Smooth muscle cell (in vitro differentiated cells): ENCODE data around the gene ESPNL. TPM values are rescaled to one million over a fixed set of nuclear protein-coding genes. Genes with fewer than 3 reads are reported as not detected.
A peak's percentile ranks its signal among the peaks of the same experiment; 100 is the strongest.
"Not testable (repeated sequence)": the region's sequence is repeated elsewhere in the genome, so short reads cannot be mapped to it uniquely, and the experiment has no call there.

Experiments
- DNase-seq: peaks from one replicate; lab custom pipeline; 2025; ENCODE audit not compliant: unreplicated experiment; lab: John Stamatoyannopoulos, UW
- H2AFZ ChIP-seq: fragments of 200-600 bp; sonication (generic); 2 replicates; pipeline ENCODE4 v1.6.0; 2016; ENCODE audit warnings: antibody characterized with exemption, low read depth, mild to moderate bottlenecking
- H3F3A ChIP-seq: fragments of 200-600 bp; sonication (generic); 2 replicates; pipeline ENCODE4 v1.6.0; 2017; ENCODE audit warnings: antibody characterized with exemption, low read depth
- H3K27ac ChIP-seq: fragments of 200-600 bp; sonication (generic); 2 replicates; pipeline ENCODE4 v1.5.1; 2016; ENCODE audit warnings: low read depth, mild to moderate bottlenecking
- H3K27me3 ChIP-seq: fragments of 200-600 bp; sonication (generic); 2 replicates; pipeline ENCODE4 v1.6.1; 2016; ENCODE audit warnings: low read depth, mild to moderate bottlenecking
- H3K36me3 ChIP-seq: fragments of 200-600 bp; sonication (generic); 2 replicates; pipeline ENCODE4 v1.5.1; 2016; ENCODE audit warnings: low read depth
- H3K4me1 ChIP-seq: fragments of 200-600 bp; sonication (generic); 2 replicates; pipeline ENCODE4 v1.5.1; 2016; ENCODE audit warnings: low read depth
- H3K4me2 ChIP-seq: fragments of 200-600 bp; sonication (generic); 2 replicates; pipeline ENCODE4 v1.6.0; 2016; ENCODE audit warnings: mild to moderate bottlenecking
- H3K4me3 ChIP-seq: fragments of 200-600 bp; sonication (generic); 2 replicates; pipeline ENCODE4 v1.5.1; 2016; ENCODE audit warnings: mild to moderate bottlenecking
- H3K79me2 ChIP-seq: fragments of 200-600 bp; sonication (generic); 2 replicates; pipeline ENCODE4 v1.6.0; 2016; ENCODE audit warnings: low read depth, mild to moderate bottlenecking
- H3K9ac ChIP-seq: fragments of 200-600 bp; sonication (generic); 2 replicates; pipeline ENCODE4 v1.6.0; 2016; ENCODE audit warnings: low read depth
- H3K9me3 ChIP-seq: fragments of 200-600 bp; sonication (generic); replicated peaks from 2 replicates; pipeline ENCODE4 v1.5.1; 2016; ENCODE audit warnings: low read depth
- H4K20me1 ChIP-seq: fragments of 200-600 bp; sonication (generic); 2 replicates; pipeline ENCODE4 v1.6.0; 2016; ENCODE audit warnings: low read depth
- WGBS: methylation state at CpG from one replicate; pipeline ENCODE4 v1.1.7; 2016; ENCODE audit warnings: low lambda C conversion rate; 5-methylcytosine and 5-hydroxymethylcytosine counted together
- polyA plus RNA-seq: library from polyadenylated mRNA; unstranded; fragments of >200 nt; fragmentation: Nextera tagmentation; extraction: Ambion mirVana; gene quantifications from 2 replicates; pipeline ENCODE4 v1.2.1, GENCODE V29; 2016
- total RNA-seq: library from RNA; depleted of rRNA; stranded (reverse); fragments of >200 nt; gene quantifications from 2 replicates; pipeline ENCODE4 v1.2.3, GENCODE V29; 2014
- TF ChIP-seq, protein P1 (sequence below): fragments of 200-600 bp; sonication (generic); IDR thresholded peaks from 2 replicates; pipeline ENCODE4 v1.5.1; 2017; ENCODE audit warnings: borderline replicate concordance, mild to moderate bottlenecking, antibody characterized with exemption; ENCODE audit not compliant: insufficient read depth, poor library complexity, severe bottlenecking

The ESPNL gene
- total and polyA plus RNA-seq, 2 experiments from 2014 or later: 0.04 TPM; not detected in 1

DNA sequence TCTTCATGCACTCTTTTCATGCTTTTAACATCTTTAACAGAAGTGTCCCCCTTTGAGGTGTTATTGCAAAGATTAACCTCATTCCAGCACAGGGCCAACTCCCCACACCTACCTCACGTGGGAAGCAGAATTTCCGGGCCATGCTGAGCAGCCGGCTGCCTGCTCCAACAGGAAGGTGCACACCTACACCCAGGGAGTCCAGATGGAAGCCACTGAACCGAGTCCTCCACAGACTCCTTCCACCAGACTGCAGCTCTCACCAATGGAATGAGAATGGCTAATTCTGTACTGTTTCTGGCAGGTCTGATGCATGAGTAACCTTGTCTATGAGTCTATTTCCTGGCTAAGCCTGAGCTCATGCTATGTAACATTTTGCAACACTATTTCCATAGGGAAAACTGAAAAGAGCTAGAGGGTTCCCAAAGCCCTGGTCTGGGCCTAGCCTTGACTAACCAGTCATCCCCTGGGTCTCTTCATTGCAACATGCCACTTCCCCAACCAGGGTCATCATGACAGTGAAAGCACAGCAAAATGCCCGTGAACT, 69.6 kb downstream of the ESPNL start:
- H3K9ac ChIP-seq: peak overlapping the region; percentile 50

GRCh38 chr2:238170386-238171071, 70.4 kb downstream of the ESPNL start:
- Histone ChIP-seq H3K9ac (peak overlapping the region; percentile 21), H3K9me3 (no peaks in the 10 kb centered on the region), H3F3A (peaks cover 8% of the 10 kb centered on the region), H3K27me3 (no peaks in the 10 kb centered on the region), H3K4me1 (no peaks in the 10 kb centered on the region), H3K79me2 (no peaks in the 10 kb centered on the region), H2AFZ (no peak overlapping the region), H3K27ac (peak overlapping the region; percentile 89), H4K20me1 (no peaks in the 10 kb centered on the region), H3K4me2 (peak overlapping the region; percentile 12), H3K4me3 (no peak overlapping the region), H3K36me3 (no peaks in the 10 kb centered on the region)
- DNase-seq: no peak
- 96% methylated on average over 21 of the region's 21 CpGs for WGBS
- TF ChIP-seq, protein P1, sequence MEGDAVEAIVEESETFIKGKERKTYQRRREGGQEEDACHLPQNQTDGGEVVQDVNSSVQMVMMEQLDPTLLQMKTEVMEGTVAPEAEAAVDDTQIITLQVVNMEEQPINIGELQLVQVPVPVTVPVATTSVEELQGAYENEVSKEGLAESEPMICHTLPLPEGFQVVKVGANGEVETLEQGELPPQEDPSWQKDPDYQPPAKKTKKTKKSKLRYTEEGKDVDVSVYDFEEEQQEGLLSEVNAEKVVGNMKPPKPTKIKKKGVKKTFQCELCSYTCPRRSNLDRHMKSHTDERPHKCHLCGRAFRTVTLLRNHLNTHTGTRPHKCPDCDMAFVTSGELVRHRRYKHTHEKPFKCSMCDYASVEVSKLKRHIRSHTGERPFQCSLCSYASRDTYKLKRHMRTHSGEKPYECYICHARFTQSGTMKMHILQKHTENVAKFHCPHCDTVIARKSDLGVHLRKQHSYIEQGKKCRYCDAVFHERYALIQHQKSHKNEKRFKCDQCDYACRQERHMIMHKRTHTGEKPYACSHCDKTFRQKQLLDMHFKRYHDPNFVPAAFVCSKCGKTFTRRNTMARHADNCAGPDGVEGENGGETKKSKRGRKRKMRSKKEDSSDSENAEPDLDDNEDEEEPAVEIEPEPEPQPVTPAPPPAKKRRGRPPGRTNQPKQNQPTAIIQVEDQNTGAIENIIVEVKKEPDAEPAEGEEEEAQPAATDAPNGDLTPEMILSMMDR: no peak

More for the DNA sequence above, 69.6 kb downstream of the ESPNL start:
- peaks cover 8% of the 10 kb centered on the region for H3F3A ChIP-seq
- no peak overlapping the region for H2AFZ ChIP-seq
- no peaks in the 10 kb centered on the region for H3K79me2 ChIP-seq
- no peaks in the 10 kb centered on the region for H4K20me1 ChIP-seq
- 50% methylated on average over 5 of the region's 5 CpGs for WGBS
- peaks cover 6% of the 10 kb centered on the region for H3K27me3 ChIP-seq
- H3K4me3 ChIP-seq: no peak overlapping the region
- no peak for DNase-seq
- peak overlapping the region; percentile 38 for H3K4me2 ChIP-seq
- no peaks in the 10 kb centered on the region for H3K36me3 ChIP-seq
- peak overlapping the region; percentile 89 for H3K27ac ChIP-seq
- H3K4me1 ChIP-seq: no peaks in the 10 kb centered on the region
- no peaks in the 10 kb centered on the region for H3K9me3 ChIP-seq
- TF ChIP-seq, protein P1: no peak

DNA sequence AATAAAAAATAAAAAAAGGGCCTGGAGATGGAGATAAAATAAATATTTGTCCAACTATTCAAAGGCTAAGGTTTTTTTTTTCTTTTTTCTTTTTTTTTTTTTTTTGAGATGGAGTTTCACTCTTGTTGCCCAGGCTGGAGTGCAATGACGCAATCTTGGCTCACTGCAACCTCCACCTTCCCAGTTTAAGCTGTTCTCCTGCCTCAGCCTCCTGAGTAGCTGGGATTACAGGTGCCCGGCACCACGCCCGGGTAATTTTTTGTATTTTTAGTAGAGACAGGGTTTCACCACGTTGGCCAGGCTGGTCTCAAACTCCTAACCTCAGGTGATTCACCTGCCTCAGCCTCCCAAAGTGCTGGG, 70.9 kb downstream of the ESPNL start:
- DNase-seq, H3K36me3 ChIP-seq, H3K79me2 ChIP-seq, H3F3A ChIP-seq, H3K4me1 ChIP-seq, H4K20me1 ChIP-seq, H3K4me3 ChIP-seq, H3K27me3 ChIP-seq, H3K9me3 ChIP-seq, H2AFZ ChIP-seq: not testable (repeated sequence)
- 98% methylated on average over 5 of the region's 5 CpGs for WGBS
- Histone ChIP-seq H3K27ac (peak overlapping the region; percentile 89), H3K4me2 (peak overlapping the region; percentile 12), H3K9ac (peak overlapping the region; percentile 21)

GRCh38 chr2:238171575-238172187, 71.5 kb downstream of the ESPNL start:
- no peak overlapping the region for H3K9ac ChIP-seq
- DNase-seq: no peak
- TF ChIP-seq, protein P1: no peak
- H3K27ac ChIP-seq: peak overlapping the region; percentile 89
- H4K20me1 ChIP-seq: no peaks in the 10 kb centered on the region
- H3K36me3 ChIP-seq: no peaks in the 10 kb centered on the region
- no peaks in the 10 kb centered on the region for H3K9me3 ChIP-seq
- H3K27me3 ChIP-seq: no peaks in the 10 kb centered on the region
- no peak overlapping the region for H3K4me2 ChIP-seq
- 98% methylated on average over 9 of the region's 9 CpGs for WGBS
- no peaks in the 10 kb centered on the region for H3K4me1 ChIP-seq
- no peak overlapping the region for H2AFZ ChIP-seq
- peaks cover 8% of the 10 kb centered on the region for H3F3A ChIP-seq
- H3K4me3 ChIP-seq: no peak overlapping the region
- no peaks in the 10 kb centered on the region for H3K79me2 ChIP-seq
